Duodenal mucosa (tissue), 2 donors: ENCODE measurements around the gene COL21A1.

Experiments used
- H3K27ac ChIP-seq: one replicate; pipeline ENCODE4 v1.7.0; 2013; ENCODE audit warnings: low read depth, low read length
- H3K27me3 ChIP-seq, 2 donors: one replicate each; pipeline ENCODE4 v1.7.0; 2013; ENCODE audit warnings: low read length in 2 of 2, control low read depth in 1 of 2; ENCODE audit not compliant: insufficient read depth in 2 of 2, control insufficient read depth in 1 of 2
- H3K36me3 ChIP-seq, 2 donors: one replicate each; pipeline ENCODE4 v1.7.0; 2013; ENCODE audit warnings: low read length in 2 of 2, control low read depth in 1 of 2; ENCODE audit not compliant: insufficient read depth in 2 of 2, control insufficient read depth in 1 of 2
- H3K4me1 ChIP-seq, 2 donors: one replicate each; pipeline ENCODE4 v1.7.0; 2013; ENCODE audit warnings: low read length in 2 of 2, control low read depth in 1 of 2; ENCODE audit not compliant: insufficient read depth in 2 of 2, control insufficient read depth in 1 of 2
- H3K4me3 ChIP-seq, 2 donors: one replicate each; pipeline ENCODE4 v1.7.0; 2013; ENCODE audit warnings: low read length in 2 of 2, low read depth in 1 of 2
- H3K9ac ChIP-seq, 2 donors: one replicate each; pipeline ENCODE4 v1.7.0; 2013; ENCODE audit warnings: low read length in 2 of 2, low read depth in 1 of 2
- H3K9me3 ChIP-seq, 2 donors: one replicate each; pipeline ENCODE4 v1.7.0; 2013; ENCODE audit warnings: low read length in 2 of 2, control low read depth in 1 of 2; ENCODE audit not compliant: control insufficient read depth in 1 of 2

Gene COL21A1

DNA sequence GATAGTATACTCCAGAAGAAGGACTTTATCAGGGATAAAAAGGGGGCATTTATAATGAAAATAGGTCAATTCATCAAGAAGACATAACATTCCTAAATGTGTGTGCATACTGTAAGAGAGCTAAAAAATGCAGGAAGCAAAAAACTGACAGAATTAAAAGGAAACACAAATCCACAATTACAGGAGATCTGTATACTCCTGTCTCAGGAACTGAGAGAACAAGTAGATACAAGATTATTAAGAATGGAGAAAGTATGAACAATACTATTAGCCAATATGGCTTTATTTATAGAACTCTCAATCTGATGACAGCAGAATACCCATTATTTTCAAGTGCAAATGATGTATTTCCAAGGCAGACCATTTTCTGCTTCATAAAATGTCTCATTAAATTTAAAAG lies 204.3 kb downstream of the COL21A1 start:
- H3K36me3 ChIP-seq: no peaks in the 10 kb centered on the region
- H3K4me1 ChIP-seq: no peaks in the 10 kb centered on the region
- no peak overlapping the region for H3K9ac ChIP-seq
- no peak overlapping the region for H3K27ac ChIP-seq
- no peak overlapping the region for H3K4me3 ChIP-seq
- H3K9me3 ChIP-seq: no peaks in the 10 kb centered on the region
- H3K27me3 ChIP-seq: no peaks in the 10 kb centered on the region

DNA sequence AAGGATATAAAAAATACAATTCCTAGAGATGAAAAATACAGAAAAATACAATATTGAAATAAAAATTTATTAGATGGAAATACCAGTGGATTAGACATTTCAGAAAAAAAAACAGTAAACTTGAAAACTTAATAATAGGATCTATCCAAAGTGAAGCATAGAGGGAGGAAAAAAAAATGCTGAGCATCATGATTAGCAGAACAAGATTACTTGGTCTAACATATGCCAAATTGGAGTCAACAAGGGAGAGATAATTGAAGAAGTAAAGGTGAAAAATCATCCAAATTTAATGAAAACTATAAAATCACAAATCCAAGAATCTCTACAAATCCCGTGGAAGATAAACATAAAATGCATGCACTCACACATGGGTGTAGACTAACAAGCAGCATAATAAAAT lies 205.8 kb downstream of the COL21A1 start:
- H3K9me3 ChIP-seq: no peaks in the 10 kb centered on the region
- H3K36me3 ChIP-seq: no peaks in the 10 kb centered on the region
- no peak overlapping the region for H3K4me3 ChIP-seq
- no peaks in the 10 kb centered on the region for H3K4me1 ChIP-seq
- H3K9ac ChIP-seq: no peak overlapping the region
- no peak overlapping the region for H3K27ac ChIP-seq
- no peaks in the 10 kb centered on the region for H3K27me3 ChIP-seq

DNA sequence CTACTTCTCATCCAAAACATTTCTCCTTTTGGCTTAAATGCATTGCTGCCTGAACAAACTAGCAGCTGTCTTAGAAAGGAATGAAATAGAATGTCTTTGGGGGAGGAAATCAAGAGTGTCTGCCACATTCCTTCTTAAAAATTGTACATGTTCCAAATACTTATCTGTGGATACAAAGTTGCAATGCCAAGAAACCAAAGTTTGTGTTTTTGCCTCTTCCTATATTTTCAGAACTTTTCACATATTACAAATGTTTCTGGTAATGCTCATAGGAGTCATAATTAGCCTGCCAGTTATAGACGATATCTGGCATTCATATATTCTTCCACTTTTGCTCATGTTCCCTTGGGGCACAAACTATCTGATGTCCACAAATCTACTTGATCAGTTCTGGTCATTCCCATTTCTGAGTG lies 206.5 kb downstream of the COL21A1 start:
- Histone ChIP-seq H3K4me1 (no peaks in the 10 kb centered on the region), H3K36me3 (no peaks in the 10 kb centered on the region), H3K4me3 (no peak overlapping the region), H3K9me3 (no peaks in the 10 kb centered on the region), H3K27ac (no peak overlapping the region), H3K27me3 (no peaks in the 10 kb centered on the region), H3K9ac (no peak overlapping the region)

GRCh38 chr6:56040223-56040622 lies 207.2 kb downstream of the COL21A1 start:
- H3K9ac ChIP-seq: no peak overlapping the region
- H3K9me3 ChIP-seq: no peaks in the 10 kb centered on the region

DNA sequence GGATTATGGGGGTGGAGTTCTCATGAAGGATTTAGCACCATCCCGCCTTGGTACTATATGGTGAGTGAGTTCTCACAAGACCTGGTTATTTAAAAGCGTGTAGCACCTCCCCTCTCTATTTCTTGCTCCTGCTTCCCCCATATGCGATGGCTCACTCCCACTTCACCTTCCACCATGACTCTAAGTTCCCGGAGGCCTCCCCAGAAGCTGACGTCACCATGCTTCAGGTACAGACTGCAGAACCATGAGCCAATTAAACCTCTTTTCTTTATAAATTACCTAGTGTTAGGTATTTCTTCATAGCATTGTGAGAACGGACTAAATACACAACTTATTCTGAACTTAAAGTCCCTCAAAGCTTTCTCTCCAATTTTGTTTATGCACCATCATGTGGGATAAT lies 208.6 kb downstream of the COL21A1 start:
- H3K36me3 ChIP-seq: no peaks in the 10 kb centered on the region

More at GRCh38 chr6:56040223-56040622, 207.2 kb downstream of the COL21A1 start:
- no peaks in the 10 kb centered on the region for H3K4me1 ChIP-seq
- H3K4me3 ChIP-seq: no peak overlapping the region
- H3K36me3 ChIP-seq: no peaks in the 10 kb centered on the region
- H3K27ac ChIP-seq: no peak overlapping the region
- no peaks in the 10 kb centered on the region for H3K27me3 ChIP-seq

DNA sequence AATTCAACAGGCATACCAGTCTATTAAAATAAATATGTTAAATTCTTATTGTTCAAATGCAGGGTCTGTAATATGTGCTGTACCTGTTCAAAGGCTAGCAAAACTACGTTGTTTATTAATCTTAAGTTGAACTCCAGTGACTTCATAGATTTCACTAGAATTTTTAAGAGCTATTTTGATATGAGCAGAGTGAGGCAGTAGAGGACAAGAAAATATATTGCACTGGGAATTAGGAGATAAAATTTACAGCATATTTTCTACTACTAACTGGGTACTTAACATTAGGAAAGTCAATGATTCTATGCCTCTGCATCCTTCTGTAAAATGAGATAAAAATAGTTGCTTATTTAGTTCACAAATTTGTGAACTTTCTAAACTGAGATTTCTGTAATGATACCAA lies 209.8 kb downstream of the COL21A1 start:
- no peak overlapping the region for H3K9ac ChIP-seq
- H3K27ac ChIP-seq: no peak overlapping the region
- H3K4me3 ChIP-seq: no peak overlapping the region
- H3K36me3 ChIP-seq: no peaks in the 10 kb centered on the region
- no peaks in the 10 kb centered on the region for H3K9me3 ChIP-seq
- no peaks in the 10 kb centered on the region for H3K4me1 ChIP-seq
- H3K27me3 ChIP-seq: no peaks in the 10 kb centered on the region

More for the DNA sequence above, 208.6 kb downstream of the COL21A1 start:
- H3K27me3 ChIP-seq: no peaks in the 10 kb centered on the region
- H3K9me3 ChIP-seq: no peaks in the 10 kb centered on the region
- H3K27ac ChIP-seq: no peak overlapping the region
- no peak overlapping the region for H3K4me3 ChIP-seq
- H3K4me1 ChIP-seq: no peaks in the 10 kb centered on the region
- H3K9ac ChIP-seq: no peak overlapping the region

DNA sequence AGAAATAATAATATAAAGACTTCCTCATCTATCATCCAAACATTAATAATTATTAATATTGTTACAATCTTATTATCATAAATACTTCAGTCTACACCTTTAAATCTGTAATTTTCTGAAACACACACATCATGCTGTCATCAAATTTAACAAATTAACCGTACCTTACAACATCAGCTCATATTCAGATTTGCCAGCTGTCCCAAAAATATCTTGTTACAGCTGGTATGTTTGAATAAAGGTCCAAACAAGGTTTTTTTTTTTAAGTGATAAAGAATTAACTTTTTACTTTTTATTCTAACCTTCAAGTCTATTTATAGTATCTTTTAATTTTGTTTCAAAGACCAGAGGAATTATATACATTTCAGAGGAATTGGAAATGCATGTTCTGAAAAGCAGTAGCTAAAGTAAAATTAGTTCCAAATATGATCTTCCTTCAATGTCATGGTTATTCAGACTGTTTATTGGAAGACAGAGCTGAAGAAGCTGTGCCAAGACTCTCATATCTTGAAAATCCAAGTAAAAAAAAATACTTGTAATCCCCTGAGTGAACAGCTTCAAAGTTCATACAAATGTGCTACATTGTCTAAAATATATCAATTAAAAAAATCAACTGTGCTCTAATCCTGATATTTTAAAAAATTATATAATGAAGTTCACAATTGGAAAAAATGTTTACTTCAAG lies 210.3 kb downstream of the COL21A1 start:
- no peak overlapping the region for H3K27ac ChIP-seq
- no peak overlapping the region for H3K4me3 ChIP-seq
- H3K9me3 ChIP-seq: no peaks in the 10 kb centered on the region
- H3K36me3 ChIP-seq: no peaks in the 10 kb centered on the region
- H3K9ac ChIP-seq: no peak overlapping the region
- no peaks in the 10 kb centered on the region for H3K27me3 ChIP-seq
- no peaks in the 10 kb centered on the region for H3K4me1 ChIP-seq

- Histone ChIP-seq H3K27ac (no peak overlapping the region), H3K9ac (no peak overlapping the region), H3K9me3 (peaks cover 0 to 2% of the 10 kb centered on the region in 2 donors), H3K4me3 (no peak overlapping the region), H3K36me3 (no peaks in the 10 kb centered on the region), H3K27me3 (no peaks in the 10 kb centered on the region), H3K4me1 (no peaks in the 10 kb centered on the region)
These were observed 214.0 kb downstream of the COL21A1 start for GRCh38 chr6:56033401-56033800.

DNA sequence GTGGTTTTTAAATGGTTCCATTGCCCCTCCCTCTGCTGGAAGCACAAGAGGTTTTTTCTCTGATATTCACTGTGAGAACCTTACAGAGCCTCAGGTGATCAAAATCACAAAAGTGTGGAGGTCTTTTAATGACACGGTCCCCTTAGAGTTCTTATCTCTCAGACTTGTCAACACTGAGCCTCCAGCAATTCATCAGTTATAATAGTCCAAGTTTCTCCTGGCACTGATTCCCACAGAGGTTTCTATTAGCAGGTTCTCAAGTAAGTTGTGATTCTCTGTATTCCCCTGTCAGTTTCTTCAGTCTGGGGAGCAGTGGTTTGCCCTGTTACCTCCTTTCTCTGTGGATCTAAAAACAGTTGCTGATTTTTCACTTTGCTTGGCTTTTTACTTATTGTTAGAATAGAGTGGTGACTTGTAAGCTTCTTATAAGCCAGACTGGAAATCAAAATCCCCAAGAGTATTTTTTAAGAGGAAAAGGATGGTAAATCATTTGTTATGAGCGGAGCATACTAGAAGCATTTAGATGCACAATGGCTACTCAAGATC lies 214.6 kb downstream of the COL21A1 start:
- no peak overlapping the region for H3K27ac ChIP-seq
- peaks cover 0 to 2% of the 10 kb centered on the region in 2 donors for H3K9me3 ChIP-seq
- no peaks in the 10 kb centered on the region for H3K27me3 ChIP-seq
- H3K9ac ChIP-seq: no peak overlapping the region
- H3K4me1 ChIP-seq: no peaks in the 10 kb centered on the region
- no peaks in the 10 kb centered on the region for H3K36me3 ChIP-seq
- no peak overlapping the region for H3K4me3 ChIP-seq

- Histone ChIP-seq H3K4me1 (no peaks in the 10 kb centered on the region), H3K27ac (no peak overlapping the region), H3K9ac (no peak overlapping the region)
These were observed 219.5 kb downstream of the COL21A1 start for GRCh38 chr6:56027865-56028264.

More at GRCh38 chr6:56027865-56028264, 219.5 kb downstream of the COL21A1 start:
- no peaks in the 10 kb centered on the region for H3K27me3 ChIP-seq
- no peaks in the 10 kb centered on the region for H3K36me3 ChIP-seq
- H3K4me3 ChIP-seq: no peak overlapping the region
- H3K9me3 ChIP-seq: peaks cover 0 to 2% of the 10 kb centered on the region in 2 donors
